Testis (tissue), 2 donors: ENCODE results near the gene UBXN4.

Experiments
- CTCF ChIP-seq, 3 experiments: fragments of 450-650 bp in 2 of 3; fragments of 200-600 bp in 1 of 3; sonication (generic) in 1 of 3; IDR thresholded peaks; one replicate each; pipeline ENCODE4 v1.5.1; 2016 to 2019; ENCODE audit warnings: antibody characterized with exemption in 3 of 3, mild to moderate bottlenecking in 2 of 3, moderate library complexity in 1 of 3
- POLR2A ChIP-seq: fragments of 450-650 bp; IDR thresholded peaks from one replicate; pipeline ENCODE4 v1.6.1; 2017; ENCODE audit warnings: antibody characterized with exemption, mild to moderate bottlenecking, moderate library complexity

- no peak for TF ChIP-seq CTCF (IDR thresholded peaks at IDR 0.05)
- no peak for TF ChIP-seq POLR2A
Measured at GRCh38 chr2:135786823-135787222, 45.2 kb downstream of the UBXN4 start.
